Measurements from ENCODE around the gene HLA-E.
"Not testable (repeated sequence)": the region's sequence is repeated elsewhere in the genome, so short reads cannot be mapped to it uniquely, and the experiment has no call there.

The HLA-E gene

DNA sequence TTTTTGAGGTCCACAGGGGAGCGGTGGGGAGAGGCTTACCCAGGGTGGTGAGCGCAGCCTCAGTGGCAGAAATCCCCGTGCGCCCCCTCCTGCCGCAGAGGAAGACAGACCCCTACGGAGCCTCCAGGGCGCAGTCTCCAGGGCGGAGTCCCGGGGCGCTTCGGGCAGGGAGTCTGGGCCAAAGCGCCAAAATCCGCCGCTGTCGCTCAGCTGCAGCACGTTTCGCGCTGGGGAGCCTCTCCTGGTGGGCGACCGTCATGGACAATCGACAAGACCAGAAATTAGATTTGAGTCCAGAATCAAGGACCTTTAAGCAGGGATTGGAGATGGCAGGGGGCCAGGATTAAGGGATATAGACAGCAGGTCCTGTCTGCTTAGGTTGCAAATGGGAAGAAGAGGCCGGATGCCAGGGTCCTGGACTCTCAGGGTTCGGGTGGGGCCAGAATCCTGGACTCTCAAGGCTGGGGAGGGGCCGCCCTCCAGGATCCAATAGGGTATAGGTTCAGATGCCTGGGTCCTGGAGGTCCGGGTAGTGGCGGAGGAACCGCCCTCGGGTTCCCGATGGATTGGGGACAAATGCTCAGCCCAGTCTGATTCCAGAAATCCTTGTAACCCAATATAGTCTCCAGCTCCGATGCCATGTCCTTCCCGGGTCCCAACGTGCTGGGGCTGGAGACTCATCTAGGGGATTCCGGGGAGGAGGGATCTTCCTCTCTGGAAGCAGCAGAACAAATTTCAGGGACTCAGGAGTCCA, 7.9 kb upstream of the HLA-E start:
- DNase-seq, result no peak

DNA sequence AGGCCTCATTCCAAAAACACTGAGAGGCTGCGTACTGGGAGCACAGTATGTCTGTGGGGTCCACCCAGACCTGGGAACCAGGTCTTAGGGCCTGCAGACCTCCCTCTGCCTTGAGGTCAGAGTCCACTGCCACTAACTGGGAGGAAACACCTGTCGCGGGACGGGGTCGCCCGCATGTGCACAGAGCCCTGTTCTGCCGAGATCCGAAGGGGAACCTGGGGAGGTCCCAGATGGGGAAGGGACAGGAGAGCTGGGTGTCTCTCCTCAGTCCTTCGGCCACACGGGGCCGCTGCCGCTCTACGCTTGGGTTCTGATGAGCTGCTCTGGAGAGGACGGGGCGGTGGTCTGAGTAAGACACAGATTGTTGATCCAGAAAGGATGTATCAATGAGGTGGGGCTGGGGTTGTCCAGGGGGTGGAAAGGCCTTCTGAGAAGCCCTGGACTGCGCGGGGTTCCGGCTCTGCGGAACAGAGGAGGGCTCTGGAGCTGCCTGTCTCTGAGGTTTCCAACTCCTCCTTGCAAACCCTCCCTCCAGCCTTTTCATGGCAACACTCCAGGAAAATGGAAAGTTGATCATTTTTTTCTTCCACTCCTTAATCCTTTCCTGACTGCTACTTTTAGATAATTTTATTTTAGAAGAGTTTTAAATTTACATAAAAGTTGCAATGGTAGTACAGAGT, 7.2 kb upstream of the HLA-E start:
- peak; percentile 84 for DNase-seq

DNA sequence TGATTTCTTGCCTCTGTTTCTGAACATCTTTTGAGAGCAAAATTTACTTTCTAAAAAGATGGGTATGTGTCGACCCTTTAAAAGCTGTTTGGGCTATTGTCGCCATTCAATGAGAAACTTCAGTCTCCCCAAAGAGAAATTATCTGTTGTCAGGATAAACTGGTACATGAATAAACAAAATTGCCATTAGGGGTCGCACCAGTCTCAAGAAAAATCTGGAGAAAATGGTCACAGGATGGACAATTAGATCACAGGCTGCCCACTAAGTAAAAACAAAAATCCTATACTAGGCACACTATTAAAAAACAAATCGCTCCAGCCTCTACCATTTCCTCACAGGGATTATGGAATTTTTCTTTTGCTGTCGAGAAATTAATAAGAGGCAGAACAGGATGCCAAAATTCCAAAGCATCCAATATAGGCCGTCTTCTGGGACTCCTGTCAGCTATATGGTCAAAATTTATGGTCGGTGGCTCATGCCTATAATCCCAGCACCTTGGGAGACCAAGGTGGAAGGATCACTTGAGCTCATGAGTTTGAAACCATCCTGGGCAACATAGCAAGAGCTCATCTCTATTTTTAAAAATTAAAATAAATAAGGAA, 5.5 kb upstream of the HLA-E start:
- DNase-seq, result no peak

GRCh38 chr6:30485236-30485635, 4.1 kb upstream of the HLA-E start:
- DNase-seq, result no peak

- DNase-seq, result no peak
Measured at GRCh38 chr6:30487926-30488325, 1.4 kb upstream of the HLA-E start.

- DNase-seq, result not testable (repeated sequence)
Measured at GRCh38 chr6:30488697-30489080, 620 bp upstream of the HLA-E start.

- peak; percentile 80 for DNase-seq
Measured at GRCh38 chr6:30490026-30490876, 942 bp downstream of the HLA-E start.

- DNase-seq, result not testable (repeated sequence)
Measured at GRCh38 chr6:30491291-30491953, 2.1 kb downstream of the HLA-E start.

DNA sequence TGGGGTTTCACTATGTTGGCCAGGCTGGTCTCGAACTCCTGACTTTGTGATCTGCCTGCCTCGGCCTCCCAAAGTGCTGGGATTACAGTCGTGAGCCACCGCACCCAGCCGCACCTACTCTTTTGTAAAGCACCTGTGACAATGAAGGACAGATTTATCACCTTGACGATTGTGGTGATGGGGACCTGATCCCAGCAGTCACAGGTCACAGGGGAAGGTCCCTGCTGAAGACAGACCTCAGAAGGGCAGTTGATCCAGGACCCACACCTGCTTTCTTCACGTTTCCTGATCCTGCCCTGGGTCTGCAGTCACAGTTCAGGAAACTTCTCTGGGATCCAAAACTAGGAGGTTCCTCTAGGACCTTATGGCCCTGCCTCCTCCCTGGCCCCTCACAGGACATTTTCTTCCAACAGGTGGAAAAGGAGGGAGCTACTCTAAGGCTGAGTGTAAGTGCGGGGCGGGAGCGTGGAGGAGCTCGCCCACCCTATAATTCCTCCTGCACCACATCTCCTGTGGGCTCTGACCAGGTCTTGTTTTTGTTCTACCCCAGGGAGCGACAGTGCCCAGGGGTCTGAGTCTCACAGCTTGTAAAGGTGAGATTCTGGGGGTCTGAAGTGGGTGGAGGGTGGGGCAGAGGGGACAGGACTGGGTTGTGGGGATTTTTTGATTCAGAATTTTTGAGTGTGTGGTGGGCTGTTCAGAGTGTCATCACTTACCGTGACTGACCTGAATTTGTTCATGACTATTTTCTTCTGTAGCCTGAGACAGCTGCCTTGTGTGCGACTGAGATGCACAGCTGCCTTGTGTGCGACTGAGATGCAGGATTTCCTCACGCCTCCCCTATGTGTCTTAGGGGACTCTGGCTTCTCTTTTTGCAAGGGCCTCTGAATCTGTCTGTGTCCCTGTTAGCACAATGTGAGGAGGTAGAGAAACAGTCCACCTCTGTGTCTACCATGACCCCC, 3.0 kb downstream of the HLA-E start:
- no peak for DNase-seq

- DNase-seq, result peak; percentile 54
Measured at GRCh38 chr6:30493643-30494250, 4.4 kb downstream of the HLA-E start.

DNA sequence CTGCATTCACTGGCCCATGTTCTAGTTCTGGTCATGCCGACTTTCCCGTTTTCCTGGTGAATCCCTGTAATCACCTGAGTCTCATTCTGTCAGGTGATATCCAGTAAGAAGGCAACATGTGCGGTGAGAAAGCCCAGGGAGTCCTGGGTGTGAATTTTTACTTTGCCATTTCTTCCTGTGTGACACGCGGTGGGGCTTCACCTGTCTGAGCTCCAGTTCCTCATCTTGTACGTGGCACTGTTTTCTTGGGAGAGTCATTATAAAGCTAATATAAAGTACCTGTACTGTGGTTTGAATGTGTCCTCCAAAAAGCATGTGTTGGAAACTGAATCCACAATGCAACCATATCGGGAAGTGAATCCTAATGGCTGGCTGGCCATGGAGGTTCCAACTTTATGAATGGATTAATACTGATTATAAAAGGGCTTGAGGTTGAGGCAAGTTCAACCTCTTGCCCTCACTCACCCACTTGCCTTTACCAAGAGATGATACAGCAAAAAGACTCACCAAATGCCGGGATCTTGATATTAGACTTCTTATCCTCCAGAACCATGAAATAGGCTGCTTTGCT, 5.1 kb downstream of the HLA-E start:
- DNase-seq, result peak; percentile 34

DNA sequence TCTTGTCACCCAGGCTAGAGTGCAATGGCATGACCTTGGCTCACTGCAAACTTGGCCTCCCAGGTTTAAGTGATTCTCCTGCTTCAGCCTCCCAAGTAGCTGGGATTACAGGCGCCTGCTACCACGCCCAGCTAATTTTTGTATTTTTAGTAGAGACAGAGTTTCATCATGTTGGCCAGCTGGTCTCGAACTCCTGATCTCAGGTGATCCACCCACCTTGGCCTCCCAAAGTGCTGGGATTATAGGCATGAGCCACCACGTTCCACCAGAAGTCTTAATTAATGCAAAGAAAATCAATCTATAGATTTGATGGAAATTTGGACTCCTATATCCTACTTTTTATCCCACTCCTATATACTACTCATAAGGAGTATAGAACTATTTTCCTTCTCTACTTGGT, 5.8 kb downstream of the HLA-E start:
- not testable (repeated sequence) for DNase-seq

GRCh38 chr6:30495993-30496392, 6.7 kb downstream of the HLA-E start:
- no peak for DNase-seq

DNA sequence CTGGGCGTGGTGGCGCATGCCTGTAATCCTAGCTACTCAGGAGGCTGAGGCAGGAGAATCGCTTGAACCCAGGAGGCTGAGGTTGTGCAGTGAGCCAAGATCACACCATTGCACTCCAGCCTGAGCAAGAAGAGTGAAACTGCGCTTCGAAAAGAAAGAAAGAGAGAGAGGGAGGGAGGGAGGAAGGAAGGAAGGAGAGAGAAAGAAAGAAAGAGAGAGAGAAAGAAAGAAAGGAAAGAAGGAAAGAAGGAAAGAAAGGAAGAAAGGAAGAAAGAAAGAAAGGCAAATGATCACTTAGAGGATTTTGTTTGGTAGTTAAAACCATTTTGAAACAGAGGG, 7.9 kb downstream of the HLA-E start:
- not testable (repeated sequence) for DNase-seq

DNA sequence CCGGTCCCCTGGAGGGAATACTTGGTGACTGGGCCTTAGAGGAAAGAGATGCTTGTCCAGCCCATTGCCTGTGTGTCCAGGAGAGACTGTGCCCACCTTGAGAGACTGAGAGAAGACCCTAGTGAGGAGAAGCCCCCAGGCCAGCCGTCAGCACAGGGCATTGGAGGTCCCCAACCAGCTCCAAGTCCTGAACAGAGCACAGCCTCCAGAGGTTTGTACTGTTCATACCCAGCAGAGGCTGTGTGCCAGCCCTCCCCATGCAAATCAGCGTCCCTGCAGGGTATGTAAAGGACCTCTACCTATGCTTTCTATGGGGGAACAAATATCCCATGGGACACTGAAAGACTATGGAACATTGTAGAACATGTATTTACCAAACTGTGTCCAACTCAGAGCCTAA, 8.4 kb downstream of the HLA-E start:
- no peak for DNase-seq

- DNase-seq, result not testable (repeated sequence)
Measured at GRCh38 chr6:30498705-30499104, 9.4 kb downstream of the HLA-E start.

DNA sequence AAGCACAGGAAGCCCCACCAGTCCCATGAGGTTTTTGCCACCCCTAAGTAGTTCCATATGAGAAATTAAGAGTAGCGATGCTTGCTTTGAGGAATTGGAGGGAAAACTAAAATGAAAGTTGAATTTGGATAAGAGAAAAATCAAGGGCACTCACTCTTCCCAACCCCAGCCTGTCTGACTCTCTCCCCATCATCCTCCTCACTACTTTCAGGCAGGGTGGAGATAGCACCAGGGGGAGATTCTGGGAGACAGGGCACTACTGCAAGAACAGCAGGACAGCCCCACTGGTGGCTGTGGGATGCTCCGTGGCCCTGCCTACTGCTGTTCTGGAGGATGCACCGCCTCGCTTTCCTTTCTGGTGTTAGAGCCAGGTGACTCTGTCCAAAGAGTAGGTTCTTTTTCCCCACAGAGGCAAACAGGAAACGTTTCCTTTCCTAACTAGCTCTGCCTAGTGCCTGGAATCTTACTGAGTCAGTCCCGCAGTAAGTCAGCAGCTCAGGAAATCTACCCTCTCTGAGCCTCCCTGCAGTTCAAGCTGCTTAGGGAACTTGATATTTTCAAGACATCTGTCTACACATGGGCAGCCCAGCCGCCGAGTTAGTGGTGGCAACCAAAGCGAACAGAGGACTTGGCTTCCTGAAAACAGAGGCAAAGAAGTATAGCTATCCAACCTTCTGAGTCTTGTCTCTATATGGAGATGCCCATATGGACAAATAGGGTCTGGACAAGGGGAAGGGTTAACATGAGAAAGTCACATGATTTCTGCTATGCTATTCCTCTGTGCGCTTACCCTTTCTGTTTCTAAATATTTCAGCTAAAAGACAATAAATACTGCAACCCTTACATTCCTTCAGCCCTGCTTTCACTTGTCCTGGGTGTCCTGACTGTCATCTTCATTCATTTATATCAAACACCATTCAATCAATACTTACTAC, 11.4 kb downstream of the HLA-E start:
- DNase-seq, result no peak

DNA sequence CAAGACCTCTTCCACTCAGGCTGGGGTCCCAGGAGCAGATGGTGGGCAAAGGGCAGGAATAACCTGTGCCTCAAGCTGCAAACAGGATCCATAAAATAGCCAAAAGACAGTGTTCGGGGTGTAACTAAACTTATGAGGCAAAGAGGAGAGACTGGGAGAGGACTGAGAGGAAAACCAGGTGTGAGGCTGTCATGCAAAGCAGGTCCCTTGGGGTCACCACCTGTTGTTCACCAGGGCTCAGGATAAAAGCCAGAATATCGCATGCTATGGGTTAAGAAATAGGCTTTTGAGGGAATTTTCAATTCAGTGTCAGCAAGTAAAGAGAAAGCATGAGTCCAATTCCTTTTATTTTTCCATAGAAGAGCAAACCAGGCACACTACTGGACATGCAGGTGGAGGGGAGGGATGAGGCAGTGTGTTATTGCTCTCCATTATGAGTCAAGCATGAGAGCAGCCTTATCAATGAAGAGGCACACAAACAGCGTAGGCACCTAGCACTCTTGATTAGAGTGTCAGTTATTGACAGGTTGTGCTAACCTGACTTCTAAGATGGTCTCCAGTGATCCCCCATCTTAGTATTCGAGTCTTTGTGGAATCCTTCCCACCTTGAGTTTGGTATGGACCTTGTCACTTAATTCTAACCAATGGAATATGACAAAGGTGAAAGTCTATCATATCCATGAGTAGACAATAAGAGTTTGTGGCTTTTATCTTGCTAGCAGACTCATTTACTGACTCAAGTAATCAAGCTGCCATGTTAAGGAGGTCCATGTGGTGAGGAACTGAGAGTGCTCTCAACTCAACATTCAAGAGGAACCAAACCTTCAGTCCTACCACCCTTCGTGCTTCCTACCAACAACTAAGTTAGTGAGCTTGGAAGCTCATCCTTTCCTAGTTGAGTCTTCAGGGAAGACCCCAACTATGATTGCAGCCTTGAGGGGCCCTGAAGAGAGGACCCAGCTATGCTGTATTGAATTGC, 18.8 kb downstream of the HLA-E start:
- DNase-seq, result no peak

All from CD4-positive, alpha-beta T cell treated with Interferon gamma for 1 hour (primary cell).